ENCODE measurements around the gene RASIP1. TPM values are rescaled to one million over a fixed set of nuclear protein-coding genes. Genes with fewer than 3 reads are reported as not detected.

RASIP1 gene
- total RNA-seq, 1 donor from 2014 or later: 3.3 TPM

- DNase-seq: no peak
Observed at GRCh38 chr19:48755084-48755641, 14.8 kb upstream of the RASIP1 start, which contains the start of gene FGF21. Gene FGF21 (plus strand): TSS chr19:48755524. CDS start chr19:48756237, 713 bp downstream.

- no peak for DNase-seq
Observed at GRCh38 chr19:48752496-48753365, 12.3 kb upstream of the RASIP1 start, which contains the start of gene FUT1. Gene FUT1 (minus strand): TSS chr19:48752641. CDS start chr19:48751281, 1,360 bp downstream.

- DNase-seq: no peak
Observed at GRCh38 chr19:48751845-48752495, 11.6 kb upstream of the RASIP1 start.

GRCh38 chr19:48750771-48751504 lies 10.5 kb upstream of the RASIP1 start:
- DNase-seq: no peak

GRCh38 chr19:48750351-48750750 lies 9.9 kb upstream of the RASIP1 start:
- DNase-seq: no peak

GRCh38 chr19:48749571-48750198 lies 9.3 kb upstream of the RASIP1 start:
- DNase-seq: no peak

GRCh38 chr19:48746738-48747575 lies 6.5 kb upstream of the RASIP1 start, which contains the start of gene IZUMO1:
Gene IZUMO1 (minus strand): TSS chr19:48746909. CDS start chr19:48745859, 1,050 bp downstream.
- peak; percentile 82 for DNase-seq

- no peak for DNase-seq
Observed at GRCh38 chr19:48746110-48746509, 5.7 kb upstream of the RASIP1 start.

- peak; percentile 49 for DNase-seq
Observed at GRCh38 chr19:48745208-48745995, 5.0 kb upstream of the RASIP1 start.

GRCh38 chr19:48742096-48742495 lies 1.7 kb upstream of the RASIP1 start:
- DNase-seq: no peak

GRCh38 chr19:48741129-48741999 lies 954 bp upstream of the RASIP1 start:
- DNase-seq: no peak

GRCh38 chr19:48739404-48740163 lies 826 bp downstream of the RASIP1 start:
- DNase-seq: no peak

GRCh38 chr19:48738557-48739403 lies 1.6 kb downstream of the RASIP1 start:
- peak; percentile 82 for DNase-seq

GRCh38 chr19:48737360-48737998 lies 2.9 kb downstream of the RASIP1 start:
- DNase-seq: no peak

- no peak for DNase-seq
Observed at GRCh38 chr19:48735031-48735615, 5.3 kb downstream of the RASIP1 start.

GRCh38 chr19:48734625-48735024 lies 5.8 kb downstream of the RASIP1 start:
- DNase-seq: no peak

Data from occipital lobe (tissue), 2 donors.